ENCODE measurements around the gene SPIC. TPM values are rescaled to one million over a fixed set of nuclear protein-coding genes. Genes with fewer than 3 reads are reported as not detected.

Gene SPIC
- total and polyA plus RNA-seq, 4 donors, result 0.03 to 0.28 TPM; not detected in 2

GRCh38 chr12:101474248-101474647 is 888 bp upstream of the SPIC start:
- H3K27ac ChIP-seq (ENCODE audit: low read depth in 1 of 2, low read length in 1 of 2), result no peak overlapping the region
- no peak overlapping the region for H3K9ac ChIP-seq (ENCODE audit: insufficient read depth in 1 of 2, low read length in 2 of 2)
- H3K4me1 ChIP-seq (ENCODE audit: control insufficient read depth in 5 of 5, insufficient read depth in 5 of 5, low read length in 5 of 5), result no peaks in the 10 kb centered on the region
- no peak for TF ChIP-seq CTCF (IDR thresholded peaks at IDR 0.05; ENCODE audit: control extremely low read depth, extremely low read depth)
- no peak overlapping the region for H3K4me3 ChIP-seq
- no peaks in the 10 kb centered on the region for H3K9me3 ChIP-seq (ENCODE audit: control insufficient read depth in 4 of 4, insufficient read depth in 3 of 4, low read length in 3 of 4)
- no peak for DNase-seq
- H3K36me3 ChIP-seq (ENCODE audit: control insufficient read depth in 4 of 4, insufficient read depth in 4 of 4, low read length in 4 of 4), result no peaks in the 10 kb centered on the region
- ATAC-seq (ENCODE audit: insufficient read depth, low FRiP score), result no peak
- no peaks in the 10 kb centered on the region for H3K27me3 ChIP-seq (ENCODE audit: control insufficient read depth in 3 of 3, insufficient read depth in 3 of 3, low read length in 2 of 3)
- WGBS, 2 donors, result 70 to 78% methylated on average over 4 of the region's 4 CpGs

- no peak for TF ChIP-seq CTCF (IDR thresholded peaks at IDR 0.05; ENCODE audit: control extremely low read depth, extremely low read depth)
- DNase-seq (no peak), ATAC-seq (ENCODE audit: insufficient read depth, low FRiP score) (no peak)
- Histone ChIP-seq H3K4me1 (ENCODE audit: control insufficient read depth in 5 of 5, insufficient read depth in 5 of 5, low read length in 5 of 5) (no peaks in the 10 kb centered on the region), H3K9me3 (ENCODE audit: control insufficient read depth in 4 of 4, insufficient read depth in 3 of 4, low read length in 3 of 4) (no peaks in the 10 kb centered on the region), H3K27ac (ENCODE audit: low read depth in 1 of 2, low read length in 1 of 2) (no peak overlapping the region), H3K4me3 (no peak overlapping the region), H3K27me3 (ENCODE audit: control insufficient read depth in 3 of 3, insufficient read depth in 3 of 3, low read length in 2 of 3) (no peaks in the 10 kb centered on the region), H3K36me3 (ENCODE audit: control insufficient read depth in 4 of 4, insufficient read depth in 4 of 4, low read length in 4 of 4) (no peaks in the 10 kb centered on the region), H3K9ac (ENCODE audit: insufficient read depth in 1 of 2, low read length in 2 of 2) (no peak overlapping the region)
- 72 to 82% methylated on average over 5 of the region's 5 CpGs for WGBS, 2 donors
Measured at GRCh38 chr12:101475751-101476305, 692 bp downstream of the SPIC start.

GRCh38 chr12:101480849-101481248 is 5.7 kb downstream of the SPIC start:
- Histone ChIP-seq H3K27ac (ENCODE audit: low read depth in 1 of 2, low read length in 1 of 2) (no peak overlapping the region), H3K4me1 (ENCODE audit: control insufficient read depth in 5 of 5, insufficient read depth in 5 of 5, low read length in 5 of 5) (peaks cover 0 to 11% (median 0%) of the 10 kb centered on the region in 5 donors), H3K4me3 (no peak overlapping the region), H3K9ac (ENCODE audit: insufficient read depth in 1 of 2, low read length in 2 of 2) (no peak overlapping the region), H3K9me3 (ENCODE audit: control insufficient read depth in 4 of 4, insufficient read depth in 3 of 4, low read length in 3 of 4) (no peaks in the 10 kb centered on the region), H3K27me3 (ENCODE audit: control insufficient read depth in 3 of 3, insufficient read depth in 3 of 3, low read length in 2 of 3) (no peaks in the 10 kb centered on the region), H3K36me3 (ENCODE audit: control insufficient read depth in 4 of 4, insufficient read depth in 4 of 4, low read length in 4 of 4) (no peaks in the 10 kb centered on the region)
- DNase-seq (no peak), ATAC-seq (ENCODE audit: insufficient read depth, low FRiP score) (no peak)
- 67 to 73% methylated on average over 1 of the region's 1 CpG for WGBS, 2 donors
- TF ChIP-seq CTCF (IDR thresholded peaks at IDR 0.05; ENCODE audit: control extremely low read depth, extremely low read depth), result no peak

DNA sequence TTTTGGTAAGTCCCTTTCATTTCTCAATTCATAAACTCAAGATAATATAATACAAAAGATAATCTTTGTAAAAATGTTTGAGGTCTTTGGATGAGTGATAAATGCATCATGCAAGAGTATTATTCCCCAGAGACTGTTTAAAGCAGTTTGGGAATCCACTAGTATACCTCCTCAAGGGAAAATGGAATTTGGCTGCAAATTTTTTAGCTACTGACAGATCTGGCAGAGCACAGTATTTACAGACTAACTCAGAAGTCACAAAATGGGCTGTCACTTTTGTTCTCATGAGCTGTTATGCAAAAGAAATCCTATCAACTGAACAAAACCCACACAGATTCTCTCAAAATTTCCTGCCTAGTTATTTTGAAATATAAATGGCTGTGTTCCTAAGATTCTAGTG is 9.9 kb downstream of the SPIC start:
- Histone ChIP-seq H3K27ac (ENCODE audit: low read depth in 1 of 2, low read length in 1 of 2) (no peak overlapping the region), H3K9me3 (ENCODE audit: control insufficient read depth in 4 of 4, insufficient read depth in 3 of 4, low read length in 3 of 4) (no peaks in the 10 kb centered on the region), H3K4me3 (no peak overlapping the region), H3K9ac (ENCODE audit: insufficient read depth in 1 of 2, low read length in 2 of 2) (no peak overlapping the region), H3K27me3 (ENCODE audit: control insufficient read depth in 3 of 3, insufficient read depth in 3 of 3, low read length in 2 of 3) (no peaks in the 10 kb centered on the region), H3K4me1 (ENCODE audit: control insufficient read depth in 5 of 5, insufficient read depth in 5 of 5, low read length in 5 of 5) (peaks cover 0 to 11% (median 0%) of the 10 kb centered on the region in 5 donors), H3K36me3 (ENCODE audit: control insufficient read depth in 4 of 4, insufficient read depth in 4 of 4, low read length in 4 of 4) (no peaks in the 10 kb centered on the region)
- TF ChIP-seq CTCF (IDR thresholded peaks at IDR 0.05; ENCODE audit: control extremely low read depth, extremely low read depth), result no peak
- DNase-seq (peak in 2 of 3 donors; percentile 71 to 77), ATAC-seq (ENCODE audit: insufficient read depth, low FRiP score) (no peak)
